ENCODE measurements around the gene SMAGP. TPM values are rescaled to one million over a fixed set of nuclear protein-coding genes. Genes with fewer than 3 reads are reported as not detected.
"Not testable (repeated sequence)": the region's sequence is repeated elsewhere in the genome, so short reads cannot be mapped to it uniquely, and the experiment has no call there.

Gene SMAGP
- total and polyA plus RNA-seq, 9 donors = 5.2 to 36.5 (median 9.4) TPM

- no peak for DNase-seq
- intact Hi-C loops (cut with DNase I) = no loop called here
These were observed 37.7 kb upstream of the SMAGP start for GRCh38 chr12:51307655-51308593.

GRCh38 chr12:51306507-51306906 lies 36.3 kb upstream of the SMAGP start:
- Histone ChIP-seq H3K4me1 (ENCODE audit: insufficient read depth) (no peaks in the 10 kb centered on the region), H3K36me3 (no peaks in the 10 kb centered on the region), H3K9me3 (no peaks in the 10 kb centered on the region), H3K4me3 (no peak overlapping the region), H3K27ac (no peak overlapping the region), H3K27me3 (no peaks in the 10 kb centered on the region)
- no peak for DNase-seq
- WGBS, 3 donors = 88 to 92% (median 92%) methylated on average over 5 of the region's 5 CpGs
- TF ChIP-seq EP300 (IDR thresholded peaks at IDR 0.05) (no peak), CTCF (IDR thresholded peaks at IDR 0.05) (no peak), POLR2A (IDR thresholded peaks at IDR 0.05) (no peak)
- intact Hi-C loops (cut with DNase I) = no loop called here

More at GRCh38 chr12:51307655-51308593, 37.7 kb upstream of the SMAGP start:
- Histone ChIP-seq H3K4me3 (no peak overlapping the region), H3K4me1 (ENCODE audit: insufficient read depth) (no peaks in the 10 kb centered on the region), H3K27me3 (no peaks in the 10 kb centered on the region), H3K36me3 (no peaks in the 10 kb centered on the region), H3K27ac (no peak overlapping the region), H3K9me3 (no peaks in the 10 kb centered on the region)
- 72 to 76% (median 74%) methylated on average over 6 of the region's 6 CpGs for WGBS, 3 donors
- TF ChIP-seq EP300 (IDR thresholded peaks at IDR 0.05) = no peak
- no peak for TF ChIP-seq POLR2A (IDR thresholded peaks at IDR 0.05)
- TF ChIP-seq CTCF (IDR thresholded peaks at IDR 0.05) = no peak

GRCh38 chr12:51300768-51301167 lies 30.6 kb upstream of the SMAGP start:
- DNase-seq; H3K4me1 ChIP-seq (ENCODE audit: insufficient read depth); H3K9me3 ChIP-seq; H3K27ac ChIP-seq; intact Hi-C loops (cut with DNase I); H3K27me3 ChIP-seq; H3K4me3 ChIP-seq; H3K36me3 ChIP-seq: not testable (repeated sequence)
- WGBS, 3 donors = 63 to 66% (median 64%) methylated on average over 10 of the region's 10 CpGs

- Histone ChIP-seq H3K27me3 (no peaks in the 10 kb centered on the region), H3K4me3 (no peak overlapping the region), H3K4me1 (ENCODE audit: insufficient read depth) (no peaks in the 10 kb centered on the region), H3K36me3 (no peaks in the 10 kb centered on the region), H3K9me3 (no peaks in the 10 kb centered on the region), H3K27ac (no peak overlapping the region)
- TF ChIP-seq EP300 (IDR thresholded peaks at IDR 0.05) (no peak), POLR2A (IDR thresholded peaks at IDR 0.05) (no peak), CTCF (IDR thresholded peaks at IDR 0.05) (no peak)
- no peak for DNase-seq
- 69 to 77% (median 76%) methylated on average over 5 of the region's 5 CpGs for WGBS, 3 donors
- intact Hi-C loops (cut with DNase I) = no loop called here
These were observed 25.4 kb upstream of the SMAGP start for GRCh38 chr12:51295651-51296050.

GRCh38 chr12:51294097-51294496 lies 23.9 kb upstream of the SMAGP start:
- H3K4me1 ChIP-seq (ENCODE audit: insufficient read depth); DNase-seq; H3K36me3 ChIP-seq; H3K4me3 ChIP-seq; intact Hi-C loops (cut with DNase I); H3K9me3 ChIP-seq; H3K27me3 ChIP-seq; H3K27ac ChIP-seq: not testable (repeated sequence)
- WGBS, 3 donors = 87 to 89% (median 89%) methylated on average over 10 of the region's 10 CpGs

All from ovary (tissue), 9 donors.